ENCODE results near the gene TMEM178B. TPM values are rescaled to one million over a fixed set of nuclear protein-coding genes. Genes with fewer than 3 reads are reported as not detected.

The TMEM178B gene
- total and polyA plus RNA-seq, 12 donors, result 0.24 to 4.9 (median 2.1) TPM

GRCh38 chr7:141295367-141295895 is 221.6 kb downstream of the TMEM178B start:
- WGBS, 4 donors, result 41 to 69% (median 55%) methylated on average over 2 of the region's 2 CpGs
- H3K36me3 ChIP-seq (replicated peaks in 1 of 2), result no peaks in the 10 kb centered on the region

GRCh38 chr7:141300816-141301215 is 227.0 kb downstream of the TMEM178B start:
- no peaks in the 10 kb centered on the region for H3K4me1 ChIP-seq (replicated peaks in 1 of 2)
- no peak overlapping the region for H3K27ac ChIP-seq
- no peak overlapping the region for H3K4me3 ChIP-seq
- WGBS, 4 donors, result 79 to 87% (median 85%) methylated on average over 2 of the region's 2 CpGs
- no peaks in the 10 kb centered on the region for H3K27me3 ChIP-seq
- no peak for DNase-seq
- no peak for TF ChIP-seq CTCF (IDR thresholded peaks at IDR 0.05)
- TF ChIP-seq POLR2A (IDR thresholded peaks at IDR 0.05), result no peak
- intact Hi-C loops (cut with DNase I), result no loop called here
- no peaks in the 10 kb centered on the region for H3K36me3 ChIP-seq (replicated peaks in 1 of 2)
- H3K9me3 ChIP-seq (replicated peaks in 1 of 3), result no peaks in the 10 kb centered on the region

More at GRCh38 chr7:141295367-141295895, 221.6 kb downstream of the TMEM178B start:
- H3K4me3 ChIP-seq, result no peak overlapping the region
- H3K27ac ChIP-seq, result no peak overlapping the region
- intact Hi-C loops (cut with DNase I), result no loop called here
- TF ChIP-seq POLR2A (IDR thresholded peaks at IDR 0.05) (no peak), CTCF (IDR thresholded peaks at IDR 0.05) (no peak)
- H3K9me3 ChIP-seq (replicated peaks in 1 of 3), result no peaks in the 10 kb centered on the region
- no peaks in the 10 kb centered on the region for H3K27me3 ChIP-seq
- H3K4me1 ChIP-seq (replicated peaks in 1 of 2), result no peaks in the 10 kb centered on the region
- no peak for DNase-seq

GRCh38 chr7:141301544-141301943 is 227.7 kb downstream of the TMEM178B start:
- H3K4me3 ChIP-seq, result no peak overlapping the region
- no peaks in the 10 kb centered on the region for H3K36me3 ChIP-seq (replicated peaks in 1 of 2)
- no peaks in the 10 kb centered on the region for H3K9me3 ChIP-seq (replicated peaks in 1 of 3)
- no peaks in the 10 kb centered on the region for H3K27me3 ChIP-seq
- no peak for DNase-seq
- TF ChIP-seq CTCF (IDR thresholded peaks at IDR 0.05) (no peak), POLR2A (IDR thresholded peaks at IDR 0.05) (no peak)
- WGBS, 4 donors, result 68 to 75% (median 71%) methylated on average over 8 of the region's 8 CpGs
- intact Hi-C loops (cut with DNase I), result no loop called here
- no peak overlapping the region for H3K27ac ChIP-seq
- no peaks in the 10 kb centered on the region for H3K4me1 ChIP-seq (replicated peaks in 1 of 2)

- whole genome bisulfite sequencing, 4 donors, result 86 to 87% (median 86%) methylated on average over 3 of the region's 3 CpGs
- Histone ChIP-seq H3K9me3 (replicated peaks in 1 of 3) (no peaks in the 10 kb centered on the region), H3K27ac (no peak overlapping the region), H3K36me3 (replicated peaks in 1 of 2) (no peaks in the 10 kb centered on the region), H3K4me1 (replicated peaks in 1 of 2) (no peaks in the 10 kb centered on the region), H3K27me3 (no peaks in the 10 kb centered on the region), H3K4me3 (no peak overlapping the region)
- intact Hi-C loops (cut with DNase I), result no loop called here
- DNase-seq, result no peak
- no peak for TF ChIP-seq POLR2A (IDR thresholded peaks at IDR 0.05)
- no peak for TF ChIP-seq CTCF (IDR thresholded peaks at IDR 0.05)
These were observed 228.8 kb downstream of the TMEM178B start for GRCh38 chr7:141302617-141303016.
